Measurements from ENCODE around the gene TMEM117.
A peak's percentile ranks its signal among the peaks of the same experiment; 100 is the strongest.

The TMEM117 gene

DNA sequence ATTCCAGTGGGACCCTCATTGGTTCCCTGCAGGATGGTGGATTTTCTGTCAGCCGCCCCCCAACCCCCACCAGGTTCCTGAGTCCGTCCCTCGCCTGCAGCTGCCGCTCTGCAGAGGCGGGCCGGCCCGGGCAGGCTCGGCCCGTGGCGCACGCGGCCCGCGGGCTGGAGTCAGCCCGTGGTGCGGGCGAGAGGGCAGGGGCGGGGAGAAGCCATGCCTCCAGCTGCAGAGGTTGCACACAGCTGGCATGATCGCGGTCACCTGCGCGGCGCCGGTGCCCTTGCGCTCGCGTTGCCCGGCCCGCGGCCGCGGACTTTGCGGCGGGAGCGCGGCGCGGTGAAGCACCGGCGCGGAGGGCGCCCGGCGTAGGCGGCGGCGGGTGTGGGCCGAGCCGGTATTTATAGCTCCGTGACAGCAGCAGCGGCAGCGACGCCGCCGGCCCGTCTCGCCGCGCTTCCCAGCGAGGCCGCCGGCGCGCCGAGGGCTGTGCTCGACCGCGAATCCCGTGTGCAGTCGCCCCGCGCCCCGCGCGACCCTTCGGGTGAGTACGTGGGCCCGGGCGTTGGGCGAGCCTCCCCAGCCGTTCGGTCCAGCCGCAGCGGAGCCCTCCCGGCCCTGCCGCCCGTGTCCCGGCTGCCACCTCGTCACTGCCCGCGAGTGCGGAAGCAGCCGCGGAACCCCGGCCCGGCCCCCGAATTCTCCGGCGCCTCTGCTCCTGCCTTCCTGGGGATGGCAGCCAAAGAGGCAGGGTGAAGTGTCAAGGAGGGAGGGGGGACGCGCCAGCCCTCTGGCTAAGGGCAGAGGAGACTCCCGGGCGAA is at the start of gene TMEM117:
TSS of gene TMEM117 (plus strand) at position 426 of the 819 bp plus-strand sequence.
- H3K27ac ChIP-seq, result peak within 1 kb of the TSS; percentile 87
- no peaks in the 10 kb centered on the region for H3K4me1 ChIP-seq
- H3K4me2 ChIP-seq (ENCODE audit: low read length), result peak within 1 kb of the TSS; percentile 85
- TF ChIP-seq, protein P1, sequence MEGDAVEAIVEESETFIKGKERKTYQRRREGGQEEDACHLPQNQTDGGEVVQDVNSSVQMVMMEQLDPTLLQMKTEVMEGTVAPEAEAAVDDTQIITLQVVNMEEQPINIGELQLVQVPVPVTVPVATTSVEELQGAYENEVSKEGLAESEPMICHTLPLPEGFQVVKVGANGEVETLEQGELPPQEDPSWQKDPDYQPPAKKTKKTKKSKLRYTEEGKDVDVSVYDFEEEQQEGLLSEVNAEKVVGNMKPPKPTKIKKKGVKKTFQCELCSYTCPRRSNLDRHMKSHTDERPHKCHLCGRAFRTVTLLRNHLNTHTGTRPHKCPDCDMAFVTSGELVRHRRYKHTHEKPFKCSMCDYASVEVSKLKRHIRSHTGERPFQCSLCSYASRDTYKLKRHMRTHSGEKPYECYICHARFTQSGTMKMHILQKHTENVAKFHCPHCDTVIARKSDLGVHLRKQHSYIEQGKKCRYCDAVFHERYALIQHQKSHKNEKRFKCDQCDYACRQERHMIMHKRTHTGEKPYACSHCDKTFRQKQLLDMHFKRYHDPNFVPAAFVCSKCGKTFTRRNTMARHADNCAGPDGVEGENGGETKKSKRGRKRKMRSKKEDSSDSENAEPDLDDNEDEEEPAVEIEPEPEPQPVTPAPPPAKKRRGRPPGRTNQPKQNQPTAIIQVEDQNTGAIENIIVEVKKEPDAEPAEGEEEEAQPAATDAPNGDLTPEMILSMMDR (IDR thresholded peaks at IDR 0.05), result no peak
- H3K9me3 ChIP-seq (ENCODE audit: control insufficient read depth, low read length), result no peaks in the 10 kb centered on the region
- H3K27me3 ChIP-seq (ENCODE audit: control insufficient read depth, insufficient read depth, low read length), result no peaks in the 10 kb centered on the region
- H2AFZ ChIP-seq, result peak within 1 kb of the TSS; percentile 97
- H3K36me3 ChIP-seq (ENCODE audit: control insufficient read depth, insufficient read depth, low read length), result no peaks in the 10 kb centered on the region
- peak within 1 kb of the TSS; percentile 56 for H3K9ac ChIP-seq
- H3K4me3 ChIP-seq (ENCODE audit: low read depth, low read length), result peak within 1 kb of the TSS; percentile 68
- H3K79me2 ChIP-seq, result no peaks in the 10 kb centered on the region

DNA sequence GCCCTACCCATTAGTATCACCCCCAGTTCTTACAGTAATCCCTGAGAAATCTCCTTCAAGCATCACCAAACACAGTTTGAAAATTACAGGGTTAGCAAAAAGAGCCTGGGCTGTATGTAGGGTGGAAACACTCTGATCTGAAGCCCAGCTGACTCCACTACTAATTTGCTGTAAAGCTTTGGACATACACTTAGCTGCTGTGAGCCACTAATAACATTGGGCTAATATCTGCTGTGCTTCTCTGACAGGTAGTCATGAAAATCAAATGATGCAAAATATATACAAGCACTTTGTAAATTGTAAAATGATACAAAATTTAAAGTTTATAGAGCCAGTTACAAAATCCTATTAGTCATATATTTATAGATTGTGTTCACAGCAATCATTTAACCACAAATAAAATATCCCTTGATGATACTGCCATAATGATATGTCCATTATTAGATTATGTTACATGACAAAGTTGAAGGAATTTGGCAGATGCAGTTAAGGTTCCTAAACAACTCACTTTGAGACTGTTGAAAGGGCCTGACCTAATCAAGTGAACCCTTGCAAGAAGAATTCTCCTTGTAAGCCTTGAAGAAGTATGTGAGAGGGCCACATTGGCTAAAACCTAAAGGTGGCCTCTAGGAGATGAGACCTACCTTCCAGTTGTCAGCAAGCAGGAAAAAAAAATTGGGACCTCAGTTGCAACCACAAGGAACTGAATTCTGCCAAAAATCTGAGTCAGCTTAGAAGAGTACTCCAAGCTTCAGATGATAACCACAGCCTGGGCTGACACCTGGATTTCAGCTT is 48.8 kb upstream of the TMEM117 start:
- no peaks in the 10 kb centered on the region for H3K79me2 ChIP-seq
- no peak overlapping the region for H3K4me2 ChIP-seq (ENCODE audit: low read length)
- H3K9ac ChIP-seq, result no peak overlapping the region
- H3K4me3 ChIP-seq (ENCODE audit: low read depth, low read length), result no peak overlapping the region
- no peaks in the 10 kb centered on the region for H3K4me1 ChIP-seq
- no peaks in the 10 kb centered on the region for H3K9me3 ChIP-seq (ENCODE audit: control insufficient read depth, low read length)
- no peak overlapping the region for H3K27ac ChIP-seq
- TF ChIP-seq, protein P1 (IDR thresholded peaks at IDR 0.05), result no peak
- H2AFZ ChIP-seq, result no peak overlapping the region
- H3K36me3 ChIP-seq (ENCODE audit: control insufficient read depth, insufficient read depth, low read length), result no peaks in the 10 kb centered on the region
- H3K27me3 ChIP-seq (ENCODE audit: control insufficient read depth, insufficient read depth, low read length), result no peaks in the 10 kb centered on the region

DNA sequence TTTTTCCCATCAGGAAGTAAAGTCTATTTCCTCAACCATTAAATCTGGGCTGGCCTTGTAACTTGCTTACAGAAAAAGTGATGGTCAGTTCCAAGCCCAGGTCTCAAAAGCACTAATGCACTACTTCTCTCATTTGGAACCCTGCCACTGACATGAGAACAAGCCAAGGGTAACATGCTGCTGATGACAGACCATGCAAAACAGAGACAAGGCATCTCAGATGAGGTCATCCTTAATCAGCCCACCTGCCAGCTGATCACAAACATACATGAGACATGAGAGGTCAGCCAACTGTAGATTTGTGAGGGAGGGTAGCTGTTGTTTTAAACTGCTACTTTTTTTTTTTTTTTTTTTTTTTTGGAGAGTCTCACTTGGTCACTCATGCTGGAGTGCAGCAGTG is 45.9 kb upstream of the TMEM117 start:
- H3K4me1 ChIP-seq, result no peaks in the 10 kb centered on the region
- TF ChIP-seq, protein P1 (IDR thresholded peaks at IDR 0.05), result no peak
- no peak overlapping the region for H3K4me2 ChIP-seq (ENCODE audit: low read length)
- no peaks in the 10 kb centered on the region for H3K27me3 ChIP-seq (ENCODE audit: control insufficient read depth, insufficient read depth, low read length)
- no peak overlapping the region for H3K9ac ChIP-seq
- H3K79me2 ChIP-seq, result no peaks in the 10 kb centered on the region
- H2AFZ ChIP-seq, result no peak overlapping the region
- H3K9me3 ChIP-seq (ENCODE audit: control insufficient read depth, low read length), result no peaks in the 10 kb centered on the region
- no peaks in the 10 kb centered on the region for H3K36me3 ChIP-seq (ENCODE audit: control insufficient read depth, insufficient read depth, low read length)
- no peak overlapping the region for H3K4me3 ChIP-seq (ENCODE audit: low read depth, low read length)
- no peak overlapping the region for H3K27ac ChIP-seq

DNA sequence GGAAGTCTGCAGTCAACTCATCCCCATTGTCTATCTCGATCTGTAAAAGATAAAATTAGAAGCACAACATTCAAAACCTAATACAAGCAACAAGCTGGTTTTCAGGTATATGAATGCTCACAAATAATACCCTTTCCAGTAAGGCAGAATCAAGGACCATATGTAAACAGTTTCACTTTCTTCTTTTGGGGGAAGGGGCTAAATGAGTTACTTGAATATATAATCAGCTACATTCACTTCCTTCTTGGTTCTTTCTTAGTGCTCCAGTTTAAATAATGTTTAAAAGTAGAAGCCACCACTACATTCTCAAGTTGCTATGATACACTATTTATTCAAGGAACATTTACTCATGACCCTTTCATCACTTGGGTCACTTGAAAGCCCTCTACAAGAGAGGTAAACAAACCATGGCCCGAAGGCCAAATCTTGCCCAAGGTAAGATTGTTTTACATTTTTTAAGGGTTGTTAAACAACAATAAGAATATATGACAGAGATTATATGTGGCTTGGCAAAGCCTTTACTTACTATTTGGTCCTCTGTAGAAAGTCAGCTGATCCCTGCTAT is 40.1 kb upstream of the TMEM117 start:
- H3K79me2 ChIP-seq, result no peaks in the 10 kb centered on the region
- no peaks in the 10 kb centered on the region for H3K36me3 ChIP-seq (ENCODE audit: control insufficient read depth, insufficient read depth, low read length)
- H3K4me3 ChIP-seq (ENCODE audit: low read depth, low read length), result no peak overlapping the region
- TF ChIP-seq, protein P1 (IDR thresholded peaks at IDR 0.05), result no peak
- H3K9me3 ChIP-seq (ENCODE audit: control insufficient read depth, low read length), result no peaks in the 10 kb centered on the region
- H3K4me1 ChIP-seq, result peaks cover 3% of the 10 kb centered on the region
- H2AFZ ChIP-seq, result no peak overlapping the region
- H3K4me2 ChIP-seq (ENCODE audit: low read length), result no peak overlapping the region
- H3K9ac ChIP-seq, result no peak overlapping the region
- H3K27ac ChIP-seq, result no peak overlapping the region
- no peaks in the 10 kb centered on the region for H3K27me3 ChIP-seq (ENCODE audit: control insufficient read depth, insufficient read depth, low read length)
